PFSK-1 (cell line): ENCODE data around the gene CTDNEP1.

ENCODE experiments used
- FOXP2 ChIP-seq: optimal IDR thresholded peaks from 2 replicates; pipeline ENCODE3; 2011; ENCODE audit warnings: borderline replicate concordance, control low read depth, inconsistent platforms; ENCODE audit not compliant: insufficient read depth; ENCODE audit errors: extremely low read length, extremely low read depth
- POLR2AphosphoS5 ChIP-seq: IDR thresholded peaks from 2 replicates; pipeline ENCODE4 v1.6.1; 2012; ENCODE audit warnings: low read depth, mild to moderate bottlenecking, control low read depth, low read length, moderate library complexity
- REST ChIP-seq, 2 experiments: IDR thresholded peaks; 2 replicates each; pipeline versions ENCODE4 v1.6.1 to v1.8.0; 2011 to 2012; ENCODE audit warnings: low read depth in 2 of 2, low read length in 2 of 2, control low read depth in 1 of 2, inconsistent platforms in 1 of 2, mild to moderate bottlenecking in 1 of 2, moderate library complexity in 1 of 2; ENCODE audit not compliant: insufficient read depth in 1 of 2
- SIN3A ChIP-seq: IDR thresholded peaks from 2 replicates; pipeline ENCODE4 v1.6.1; 2012; ENCODE audit warnings: mild to moderate bottlenecking, low read length, moderate library complexity, borderline replicate concordance; ENCODE audit not compliant: insufficient read depth
- TAF1 ChIP-seq: IDR thresholded peaks from 2 replicates; pipeline ENCODE4 v1.6.1; 2012; ENCODE audit warnings: low read length, control low read depth, borderline replicate concordance; ENCODE audit not compliant: insufficient read depth

- no peak for TF ChIP-seq TAF1
- no peak for TF ChIP-seq POLR2AphosphoS5
- no peak for TF ChIP-seq REST (IDR thresholded peaks at IDR 0.05; ENCODE audit: insufficient read depth in 1 of 2, low read depth in 2 of 2, low read length in 2 of 2)
- TF ChIP-seq SIN3A, result no peak
- no peak for TF ChIP-seq FOXP2
Observed at GRCh38 chr17:7260151-7260550, 8.6 kb upstream of the CTDNEP1 start.
